LNCAP (cell line): ENCODE data around the gene LRFN2.

Experiments used
- TF ChIP-seq, protein P1 (sequence below): fragments of 450-650 bp; IDR thresholded peaks from 2 replicates; pipeline ENCODE4 v1.5.1; 2017; ENCODE audit warnings: mild to moderate bottlenecking

Gene LRFN2

DNA sequence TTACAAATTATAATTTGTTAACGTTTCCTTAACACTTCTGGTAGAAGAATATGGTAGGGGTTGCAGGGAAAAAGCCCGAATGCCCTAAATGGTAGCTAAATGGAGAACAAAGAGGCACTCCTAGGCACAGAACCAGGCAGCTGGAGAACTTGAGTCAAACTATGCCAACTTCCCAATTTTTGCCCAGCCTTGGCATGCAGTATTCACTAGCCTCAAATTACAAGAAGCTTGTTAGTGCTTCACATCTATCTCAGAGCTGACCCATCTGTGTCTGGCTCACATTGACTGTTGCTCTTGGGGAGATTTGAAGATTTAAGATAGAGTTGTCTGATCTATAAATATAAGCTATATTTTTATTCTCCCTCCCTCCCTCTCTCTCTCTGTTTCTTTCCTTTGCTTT, 19.4 kb upstream of the LRFN2 start:
- TF ChIP-seq, protein P1, sequence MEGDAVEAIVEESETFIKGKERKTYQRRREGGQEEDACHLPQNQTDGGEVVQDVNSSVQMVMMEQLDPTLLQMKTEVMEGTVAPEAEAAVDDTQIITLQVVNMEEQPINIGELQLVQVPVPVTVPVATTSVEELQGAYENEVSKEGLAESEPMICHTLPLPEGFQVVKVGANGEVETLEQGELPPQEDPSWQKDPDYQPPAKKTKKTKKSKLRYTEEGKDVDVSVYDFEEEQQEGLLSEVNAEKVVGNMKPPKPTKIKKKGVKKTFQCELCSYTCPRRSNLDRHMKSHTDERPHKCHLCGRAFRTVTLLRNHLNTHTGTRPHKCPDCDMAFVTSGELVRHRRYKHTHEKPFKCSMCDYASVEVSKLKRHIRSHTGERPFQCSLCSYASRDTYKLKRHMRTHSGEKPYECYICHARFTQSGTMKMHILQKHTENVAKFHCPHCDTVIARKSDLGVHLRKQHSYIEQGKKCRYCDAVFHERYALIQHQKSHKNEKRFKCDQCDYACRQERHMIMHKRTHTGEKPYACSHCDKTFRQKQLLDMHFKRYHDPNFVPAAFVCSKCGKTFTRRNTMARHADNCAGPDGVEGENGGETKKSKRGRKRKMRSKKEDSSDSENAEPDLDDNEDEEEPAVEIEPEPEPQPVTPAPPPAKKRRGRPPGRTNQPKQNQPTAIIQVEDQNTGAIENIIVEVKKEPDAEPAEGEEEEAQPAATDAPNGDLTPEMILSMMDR = no peak

DNA sequence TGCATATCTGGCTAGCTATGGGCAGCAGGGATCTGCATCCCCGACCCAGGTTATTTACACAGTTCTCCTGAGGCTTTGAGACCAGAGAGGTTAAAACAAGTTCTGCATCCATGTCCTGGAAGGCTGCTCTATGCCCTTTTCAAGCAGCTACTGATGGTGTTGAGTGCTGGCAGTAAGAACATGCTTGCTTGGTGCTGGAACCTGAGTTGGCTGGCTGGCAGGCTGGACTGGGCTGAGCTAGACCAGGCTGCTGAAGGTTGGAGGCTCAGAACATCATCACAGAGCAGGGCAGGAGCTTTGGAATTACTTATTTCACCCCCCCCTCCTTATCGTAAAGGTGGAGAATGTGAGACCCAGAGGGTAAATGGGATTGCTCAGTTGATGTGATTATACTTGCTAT, 16.9 kb upstream of the LRFN2 start:
- TF ChIP-seq, protein P1 = no peak

DNA sequence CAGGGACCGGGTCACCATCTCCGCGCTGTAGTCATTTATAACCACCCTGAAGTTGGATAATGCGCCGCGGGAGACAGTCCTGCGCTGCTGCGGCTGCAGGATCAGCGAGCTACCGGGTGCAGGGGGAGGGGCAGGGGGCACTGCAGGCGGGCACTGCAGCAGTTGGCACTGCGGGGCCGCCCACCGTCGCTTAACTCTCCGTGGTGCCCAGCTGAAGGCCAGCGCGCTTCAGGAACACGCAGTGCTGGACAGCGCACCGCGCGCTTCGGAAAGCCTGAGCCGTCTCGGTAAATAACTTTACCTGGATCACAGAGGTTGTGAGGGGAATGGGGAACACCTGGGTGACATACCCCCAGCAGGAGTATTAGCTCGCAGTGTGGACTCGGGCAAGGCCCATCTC, 12.4 kb upstream of the LRFN2 start:
- TF ChIP-seq, protein P1 = no peak

DNA sequence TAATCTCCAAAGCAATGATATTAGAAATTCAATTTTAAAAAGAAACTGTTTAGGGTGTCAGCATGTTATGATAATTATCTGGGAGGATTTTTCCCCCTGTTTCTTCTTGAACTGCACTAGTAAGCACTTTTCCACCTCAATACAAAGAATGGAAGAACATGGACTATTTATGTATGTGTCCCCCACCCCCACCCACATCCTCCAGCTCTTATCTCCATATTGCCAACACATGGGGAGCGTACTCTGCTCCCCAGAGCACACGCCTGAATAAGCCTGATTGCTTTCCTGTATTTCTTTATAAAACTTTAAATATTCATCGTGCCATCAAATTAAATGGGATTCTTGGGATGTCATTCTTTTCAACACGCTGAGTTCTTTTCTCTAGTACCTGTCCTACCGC, 11.4 kb upstream of the LRFN2 start:
- TF ChIP-seq, protein P1 = no peak

DNA sequence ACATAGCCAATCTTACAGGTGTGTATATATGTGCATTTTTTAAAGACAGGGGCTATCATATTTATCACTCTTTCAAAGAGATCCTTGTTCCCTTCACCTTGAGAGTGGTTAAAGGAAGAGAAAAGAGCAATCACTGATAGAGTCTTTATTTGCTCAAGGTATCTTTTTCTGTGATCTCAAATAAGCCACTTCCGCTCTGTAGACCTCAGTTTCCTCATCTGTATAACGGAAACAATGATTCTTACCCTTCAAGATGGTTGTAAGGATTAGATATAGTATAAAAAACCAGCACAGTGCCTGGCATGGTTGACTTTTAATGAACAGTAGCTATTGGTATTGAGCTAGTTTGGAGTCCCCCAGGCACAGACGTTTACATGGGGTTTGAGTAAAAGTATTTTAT, 10.1 kb upstream of the LRFN2 start:
- TF ChIP-seq, protein P1 = no peak

DNA sequence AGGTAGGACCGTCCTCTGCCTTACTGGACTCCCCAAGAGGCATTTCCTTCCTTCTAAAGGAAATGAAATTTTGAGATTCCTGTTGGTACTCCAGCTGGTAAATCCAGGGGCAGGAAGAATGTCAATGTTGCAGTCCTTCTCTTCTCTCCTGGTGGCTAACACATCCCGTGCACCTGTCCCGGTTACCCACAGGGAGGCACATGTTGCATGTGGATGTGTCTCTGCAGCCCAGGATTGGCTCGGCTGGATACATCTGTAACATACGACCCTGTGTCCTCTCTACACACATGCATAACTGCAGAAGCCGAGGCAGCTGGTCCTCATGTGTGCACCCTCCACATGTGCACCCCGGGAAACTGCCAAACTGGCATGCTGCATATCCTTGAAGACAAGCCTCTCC, 1.3 kb upstream of the LRFN2 start:
- TF ChIP-seq, protein P1 = no peak

DNA sequence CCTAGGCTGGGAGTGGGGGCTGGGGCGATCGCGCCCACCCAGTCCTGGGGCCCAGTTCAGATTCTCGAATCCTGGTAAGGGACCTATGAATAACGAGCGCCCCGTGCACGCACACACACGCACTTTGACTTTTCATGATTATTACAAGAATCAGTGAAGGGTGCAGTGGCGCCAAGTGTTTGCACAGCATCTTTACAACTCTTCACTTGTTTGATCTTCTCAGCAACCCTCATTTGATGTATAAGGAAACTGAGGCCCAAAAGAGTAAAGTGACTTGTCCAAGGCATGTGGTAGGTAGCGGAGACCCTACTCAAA, 863 bp upstream of the LRFN2 start:
- TF ChIP-seq, protein P1 = no peak

DNA sequence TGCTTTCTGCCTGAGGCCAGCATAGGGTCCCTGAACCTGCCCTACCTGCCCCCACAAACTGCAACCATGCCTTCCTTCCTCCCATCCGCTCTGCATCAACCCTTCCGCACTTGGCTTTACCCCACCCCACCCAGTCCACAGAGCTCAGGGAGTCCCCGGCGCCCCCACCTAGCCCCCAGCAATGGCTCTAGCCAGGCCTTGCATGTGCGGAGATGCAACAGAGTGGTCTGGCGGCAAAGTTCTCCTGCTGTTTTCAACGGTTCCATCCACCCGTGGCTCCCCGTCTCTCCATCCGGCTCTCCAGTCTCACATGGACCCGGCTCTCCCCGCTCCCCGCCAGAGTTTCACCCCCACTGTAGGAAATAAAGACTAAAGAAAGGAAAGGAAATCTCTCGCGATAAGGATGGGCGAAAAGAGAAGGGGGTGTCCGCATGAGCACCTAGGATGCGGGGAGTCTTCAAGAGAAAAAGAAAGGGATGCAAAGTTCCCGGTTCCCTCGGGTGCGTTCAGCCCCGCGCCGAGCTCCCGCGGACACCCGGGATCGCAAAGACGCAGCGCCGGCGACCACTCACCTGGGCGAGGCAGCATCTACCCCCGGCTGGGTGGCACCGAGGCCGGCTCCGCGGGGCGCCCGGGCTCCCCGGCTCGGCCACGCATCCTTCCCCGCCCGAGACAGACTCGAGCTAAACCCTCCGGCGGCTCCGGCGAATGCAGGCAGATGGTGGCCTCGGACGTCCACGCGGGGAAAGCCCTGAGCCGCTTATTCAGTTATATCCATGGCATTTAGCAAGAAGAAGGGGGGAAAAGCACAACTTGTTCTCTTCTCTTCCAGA, 579 bp downstream of the LRFN2 start:
- TF ChIP-seq, protein P1 = no peak
